Loucy (cell line): ENCODE measurements around the gene BMF.
"Not testable (repeated sequence)": the region's sequence is repeated elsewhere in the genome, so short reads cannot be mapped to it uniquely, and the experiment has no call there.

Experiments
- H2AFZ ChIP-seq: fragments of 200-600 bp; sonication (generic); 2 replicates; pipeline ENCODE4 v1.6.0; 2016; ENCODE audit warnings: antibody characterized with exemption, mild to moderate bottlenecking, low read length, moderate library complexity
- H3F3A ChIP-seq: fragments of 200-600 bp; 2 replicates; pipeline ENCODE4 v1.6.0; 2016; ENCODE audit warnings: antibody characterized with exemption, low read depth, mild to moderate bottlenecking
- H3K27me3 ChIP-seq: fragments of 200-600 bp; sonication (generic); 2 replicates; pipeline ENCODE4 v1.6.1; 2014; ENCODE audit warnings: low read length, mild to moderate bottlenecking; ENCODE audit not compliant: insufficient read depth, poor library complexity, severe bottlenecking
- H3K36me3 ChIP-seq: fragments of 200-600 bp; sonication (generic); 2 replicates; pipeline ENCODE4 v1.6.1; 2016; ENCODE audit warnings: low read length; ENCODE audit not compliant: insufficient read depth
- H3K4me1 ChIP-seq: fragments of 200-600 bp; sonication (generic); 2 replicates; pipeline ENCODE4 v1.5.1; 2014; ENCODE audit warnings: low read length, mild to moderate bottlenecking; ENCODE audit not compliant: insufficient read depth, poor library complexity, severe bottlenecking
- H3K4me2 ChIP-seq: fragments of 200-600 bp; sonication (generic); 2 replicates; pipeline ENCODE4 v1.6.0; 2014; ENCODE audit warnings: antibody characterized with exemption, low read length, low read depth, mild to moderate bottlenecking; ENCODE audit not compliant: poor library complexity, severe bottlenecking
- H3K4me3 ChIP-seq: fragments of 200-600 bp; sonication (generic); 2 replicates; pipeline ENCODE4 v1.5.1; 2014; ENCODE audit warnings: low read length, mild to moderate bottlenecking, mixed read lengths; ENCODE audit not compliant: poor library complexity, severe bottlenecking
- H3K79me2 ChIP-seq: fragments of 200-600 bp; sonication (generic); 2 replicates; pipeline ENCODE4 v1.6.1; 2014; ENCODE audit warnings: low read length; ENCODE audit not compliant: insufficient read depth
- H3K9ac ChIP-seq: fragments of 200-600 bp; sonication (generic); 2 replicates; pipeline ENCODE4 v1.6.0; 2014; ENCODE audit warnings: mild to moderate bottlenecking, low read depth, low read length, moderate library complexity; ENCODE audit not compliant: poor library complexity, severe bottlenecking
- H3K9me2 ChIP-seq: fragments of 200-600 bp; sonication (generic); replicated peaks from 2 replicates; pipeline ENCODE4 v1.6.1; 2016; ENCODE audit warnings: low read depth, low read length, mixed read lengths
- H3K9me3 ChIP-seq: fragments of 200-600 bp; sonication (generic); 2 replicates; pipeline ENCODE4 v1.6.1; 2014; ENCODE audit warnings: mild to moderate bottlenecking, antibody characterized with exemption, low read length, low read depth; ENCODE audit not compliant: insufficient read depth
- H4K20me1 ChIP-seq: fragments of 200-600 bp; sonication (generic); 2 replicates; pipeline ENCODE4 v1.6.0; 2014; ENCODE audit warnings: antibody characterized with exemption, low read length, mild to moderate bottlenecking; ENCODE audit not compliant: insufficient read depth, poor library complexity, severe bottlenecking
- EZH2phosphoT487 ChIP-seq: fragments of 200-600 bp; IDR thresholded peaks from 2 replicates; pipeline ENCODE4 v1.6.1; 2018; ENCODE audit warnings: antibody characterized with exemption, mild to moderate bottlenecking, moderate library complexity, borderline replicate concordance
- TF ChIP-seq, protein P1 (sequence below): fragments of 200-600 bp; sonication (generic); conservative IDR thresholded peaks from 2 replicates; pipeline ENCODE4 v1.5.1; 2014; ENCODE audit warnings: mild to moderate bottlenecking, antibody characterized with exemption, low read length

BMF gene

DNA sequence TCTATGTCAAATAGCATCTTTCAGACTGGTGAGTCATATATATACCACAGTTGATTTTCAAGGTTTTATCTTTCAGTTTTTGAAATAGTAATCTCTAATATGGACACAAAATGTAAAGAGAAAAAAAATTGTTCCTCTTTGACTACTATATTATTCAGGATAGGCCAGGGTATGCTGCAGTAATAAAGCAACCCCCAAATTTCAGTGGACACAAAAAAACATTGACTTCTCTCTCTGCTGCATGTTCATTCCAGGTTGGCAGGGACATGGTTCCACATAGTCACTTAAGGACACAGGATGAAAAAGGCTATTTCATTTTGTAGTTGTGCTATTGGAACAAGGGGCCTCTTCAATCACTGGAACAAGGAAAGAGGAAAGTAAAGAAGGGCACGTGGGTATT, 28.6 kb downstream of the BMF start:
- H3K9ac ChIP-seq: no peak overlapping the region
- peaks cover 39% of the 10 kb centered on the region for H3K4me1 ChIP-seq
- no peaks in the 10 kb centered on the region for H3K9me3 ChIP-seq
- no peaks in the 10 kb centered on the region for H3K27me3 ChIP-seq
- H3K4me3 ChIP-seq: no peak overlapping the region
- H3K4me2 ChIP-seq: no peak overlapping the region
- H3F3A ChIP-seq: no peaks in the 10 kb centered on the region
- no peaks in the 10 kb centered on the region for H3K79me2 ChIP-seq
- H2AFZ ChIP-seq: no peak overlapping the region
- no peaks in the 10 kb centered on the region for H3K36me3 ChIP-seq
- no peak for TF ChIP-seq EZH2phosphoT487
- no peaks in the 10 kb centered on the region for H4K20me1 ChIP-seq
- no peaks in the 10 kb centered on the region for H3K9me2 ChIP-seq

DNA sequence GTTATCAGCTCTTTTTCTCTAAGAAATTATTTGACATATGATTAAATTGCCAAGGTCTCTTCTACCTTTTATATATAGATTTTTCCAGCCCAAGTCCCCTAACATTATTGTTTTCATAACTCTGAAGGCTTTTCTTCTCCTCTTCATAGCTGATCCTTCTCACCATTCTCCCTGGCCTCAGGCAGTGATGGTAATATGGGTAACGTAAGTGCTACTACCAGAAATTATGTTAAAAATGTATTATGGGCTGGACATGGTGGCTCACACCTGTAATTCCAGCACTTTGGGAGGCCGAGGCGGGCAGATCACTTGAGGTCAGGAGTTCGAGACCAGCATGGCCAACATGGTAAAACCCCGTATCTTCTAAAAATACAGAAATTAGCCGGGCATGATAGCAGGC, 29.2 kb downstream of the BMF start:
- peaks cover 39% of the 10 kb centered on the region for H3K4me1 ChIP-seq
- no peaks in the 10 kb centered on the region for H3K36me3 ChIP-seq
- H3K9me3 ChIP-seq: no peaks in the 10 kb centered on the region
- H4K20me1 ChIP-seq: no peaks in the 10 kb centered on the region
- no peaks in the 10 kb centered on the region for H3K27me3 ChIP-seq
- no peaks in the 10 kb centered on the region for H3F3A ChIP-seq
- H3K9ac ChIP-seq: no peak overlapping the region
- H3K4me3 ChIP-seq: no peak overlapping the region
- no peak overlapping the region for H2AFZ ChIP-seq
- H3K9me2 ChIP-seq: no peaks in the 10 kb centered on the region
- no peak for TF ChIP-seq EZH2phosphoT487
- TF ChIP-seq, protein P1, sequence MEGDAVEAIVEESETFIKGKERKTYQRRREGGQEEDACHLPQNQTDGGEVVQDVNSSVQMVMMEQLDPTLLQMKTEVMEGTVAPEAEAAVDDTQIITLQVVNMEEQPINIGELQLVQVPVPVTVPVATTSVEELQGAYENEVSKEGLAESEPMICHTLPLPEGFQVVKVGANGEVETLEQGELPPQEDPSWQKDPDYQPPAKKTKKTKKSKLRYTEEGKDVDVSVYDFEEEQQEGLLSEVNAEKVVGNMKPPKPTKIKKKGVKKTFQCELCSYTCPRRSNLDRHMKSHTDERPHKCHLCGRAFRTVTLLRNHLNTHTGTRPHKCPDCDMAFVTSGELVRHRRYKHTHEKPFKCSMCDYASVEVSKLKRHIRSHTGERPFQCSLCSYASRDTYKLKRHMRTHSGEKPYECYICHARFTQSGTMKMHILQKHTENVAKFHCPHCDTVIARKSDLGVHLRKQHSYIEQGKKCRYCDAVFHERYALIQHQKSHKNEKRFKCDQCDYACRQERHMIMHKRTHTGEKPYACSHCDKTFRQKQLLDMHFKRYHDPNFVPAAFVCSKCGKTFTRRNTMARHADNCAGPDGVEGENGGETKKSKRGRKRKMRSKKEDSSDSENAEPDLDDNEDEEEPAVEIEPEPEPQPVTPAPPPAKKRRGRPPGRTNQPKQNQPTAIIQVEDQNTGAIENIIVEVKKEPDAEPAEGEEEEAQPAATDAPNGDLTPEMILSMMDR: no peak
- no peak overlapping the region for H3K4me2 ChIP-seq
- no peaks in the 10 kb centered on the region for H3K79me2 ChIP-seq

GRCh38 chr15:40075298-40076044, 33.2 kb downstream of the BMF start:
- TF ChIP-seq EZH2phosphoT487: no peak
- TF ChIP-seq, protein P1: no peak
- H3K4me2 ChIP-seq: no peak overlapping the region
- no peaks in the 10 kb centered on the region for H3K36me3 ChIP-seq
- no peak overlapping the region for H2AFZ ChIP-seq
- no peaks in the 10 kb centered on the region for H3K9me2 ChIP-seq
- H3K27me3 ChIP-seq: no peaks in the 10 kb centered on the region
- H4K20me1 ChIP-seq: no peaks in the 10 kb centered on the region
- H3K9me3 ChIP-seq: no peaks in the 10 kb centered on the region
- peaks cover 13% of the 10 kb centered on the region for H3K4me1 ChIP-seq
- no peak overlapping the region for H3K9ac ChIP-seq
- peaks cover 5% of the 10 kb centered on the region; the same call in 1 of the 2 replicates for H3F3A ChIP-seq
- H3K79me2 ChIP-seq: no peaks in the 10 kb centered on the region
- H3K4me3 ChIP-seq: no peak overlapping the region

DNA sequence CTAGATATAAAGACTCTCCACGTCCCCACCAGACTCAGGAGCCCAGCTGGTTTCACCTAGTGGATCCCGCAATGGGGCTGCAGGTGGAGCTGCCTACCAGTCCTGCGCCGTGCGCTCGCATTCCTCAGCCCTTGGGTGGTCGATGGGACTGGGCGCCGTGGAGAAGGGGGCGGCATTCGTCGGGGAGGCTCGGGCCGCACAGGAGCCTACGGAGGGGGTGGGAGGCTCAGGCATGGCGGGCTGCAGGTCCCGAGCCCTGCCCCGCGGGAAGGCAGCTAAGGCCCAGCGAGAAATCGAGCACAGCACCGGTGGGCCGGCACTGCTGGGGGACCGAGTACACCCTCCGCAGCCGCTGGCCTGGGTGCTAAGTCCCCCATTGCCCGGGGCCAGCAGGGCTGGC, 34.0 kb downstream of the BMF start:
- not testable (repeated sequence) for H3K36me3 ChIP-seq, H3K4me2 ChIP-seq, H3F3A ChIP-seq, H3K27me3 ChIP-seq, H3K9me2 ChIP-seq, H3K9ac ChIP-seq, H2AFZ ChIP-seq, H3K9me3 ChIP-seq, H4K20me1 ChIP-seq, H3K4me3 ChIP-seq, H3K79me2 ChIP-seq
- H3K4me1 ChIP-seq: peaks cover 21% of the 10 kb centered on the region

GRCh38 chr15:40073716-40074490, 34.8 kb downstream of the BMF start:
- H2AFZ ChIP-seq, H3K36me3 ChIP-seq, H3F3A ChIP-seq, H3K9me3 ChIP-seq, H4K20me1 ChIP-seq, H3K9me2 ChIP-seq, H3K79me2 ChIP-seq, H3K9ac ChIP-seq, H3K27me3 ChIP-seq: not testable (repeated sequence)
- Histone ChIP-seq H3K4me3 (peak overlapping the region; percentile 30), H3K4me1 (peaks cover 28% of the 10 kb centered on the region), H3K4me2 (peak overlapping the region; percentile 33)
